NT2/D1 (cell line): ENCODE results near the gene GNG8.

Source experiments
- SUZ12 ChIP-seq: IDR thresholded peaks from 2 replicates; pipeline ENCODE4 v1.6.1; 2011; ENCODE audit not compliant: insufficient read length, insufficient read depth; ENCODE audit errors: extremely low read depth
- YY1 ChIP-seq: IDR thresholded peaks from 2 replicates; pipeline ENCODE4 v1.6.1; 2011; ENCODE audit not compliant: insufficient read length, insufficient read depth
- ZNF274 ChIP-seq: IDR thresholded peaks from 2 replicates; pipeline ENCODE4 v1.6.1; 2011; ENCODE audit warnings: mild to moderate bottlenecking, low read depth, low read length

- TF ChIP-seq SUZ12, result no peak
- no peak for TF ChIP-seq YY1
- TF ChIP-seq ZNF274, result no peak
Measured at GRCh38 chr19:46633130-46633529, 2.9 kb downstream of the GNG8 start.
